Naive thymus-derived CD8-positive, alpha-beta T cell (primary cell): ENCODE data around the gene LRRC14B. TPM values are rescaled to one million over a fixed set of nuclear protein-coding genes. Genes with fewer than 3 reads are reported as not detected.

ENCODE experiments used
- ATAC-seq, 2 donors: fragments of 150-1000 bp; cut with Tn5 transposase in 1 of 2; sonication (Bioruptor Pico), chemical (Tn5 transposase) in 1 of 2; 1 replicate in 1 of 2; 2 replicates in 1 of 2; pipeline ENCODE4 v1.10.0; 2021; ENCODE audit warnings: mild to moderate bottlenecking in 2 of 2, moderate library complexity in 2 of 2
- POLR2A ChIA-PET: fragments of 350-600 bp; sonication (Branson Sonifier 250); formaldehyde crosslinking; loops from one replicate; lab custom pipeline; 2021; ENCODE audit warnings: antibody characterized with exemption; lab: Charles Lee
- DNase-seq, 10 donors: peaks; one replicate each; pipeline versions ENCODE4 v3.0.0 to v3.0.0-alpha.2; 2020 to 2022
- H3K27ac Mint-ChIP-seq, 10 donors: one replicate each; pipeline ENCODE4 v1.8.0; 2020 to 2022; ENCODE audit warnings: mild to moderate bottlenecking in 10 of 10, mixed read lengths in 10 of 10, moderate library complexity in 4 of 10, inconsistent platforms in 1 of 10
- H3K27me3 Mint-ChIP-seq, 5 donors: one replicate each; pipeline ENCODE4 v1.8.0; 2021 to 2022; ENCODE audit warnings: mixed read lengths in 5 of 5
- H3K36me3 Mint-ChIP-seq, 3 donors: one replicate each; pipeline ENCODE4 v1.8.0; 2020 to 2022; ENCODE audit warnings: mixed read lengths in 3 of 3, mild to moderate bottlenecking in 2 of 3, inconsistent platforms in 1 of 3
- H3K4me1 Mint-ChIP-seq, 4 donors: one replicate each; pipeline ENCODE4 v1.8.0; 2021 to 2022; ENCODE audit warnings: mixed read lengths in 4 of 4
- H3K4me3 Mint-ChIP-seq, 10 donors: one replicate each; pipeline ENCODE4 v1.8.0; 2020 to 2022; ENCODE audit warnings: mild to moderate bottlenecking in 10 of 10, mixed read lengths in 10 of 10, moderate library complexity in 6 of 10, inconsistent platforms in 1 of 10
- H3K9me3 Mint-ChIP-seq, 9 donors: one replicate each; pipeline ENCODE4 v1.8.0; 2020 to 2022; ENCODE audit warnings: mixed read lengths in 9 of 9, mild to moderate bottlenecking in 3 of 9, inconsistent platforms in 1 of 9, moderate library complexity in 1 of 9
- polyA plus RNA-seq, 3 donors: library from polyadenylated mRNA; unstranded; fragments of 300-500 nt; fragmentation: Illumina TruSeq; gene quantifications; one replicate each; pipeline ENCODE4 v1.2.3, GENCODE V29; 2021
- total RNA-seq, 8 experiments: library from RNA in 2 of 8; stranded (reverse) in 2 of 8; gene quantifications; one replicate each; pipeline ENCODE4 v1.2.3 and lab custom pipeline; 2021 to 2026

LRRC14B gene
- total and polyA plus RNA-seq, 5 experiments from 2014 or later, result 0.13 to 0.31 TPM; not detected in 3

GRCh38 chr5:184471-184870, 6.8 kb upstream of the LRRC14B start:
- POLR2A ChIA-PET, result no interaction called here
- Mint-ChIP-seq H3K27ac (no peak overlapping the region), H3K9me3 (no peaks in the 10 kb centered on the region), H3K4me1 (peaks cover 3 to 9% (median 8%) of the 10 kb centered on the region in 4 donors), H3K4me3 (no peak overlapping the region), H3K27me3 (peaks cover 0 to 10% (median 3%) of the 10 kb centered on the region in 5 donors), H3K36me3 (no peaks in the 10 kb centered on the region)
- ATAC-seq (no peak), DNase-seq (no peak)

- H3K4me1 Mint-ChIP-seq, result peaks cover 3 to 12% (median 9%) of the 10 kb centered on the region in 4 donors
- no peaks in the 10 kb centered on the region for H3K9me3 Mint-ChIP-seq
- H3K4me3 Mint-ChIP-seq, result no peak overlapping the region
- POLR2A ChIA-PET, result no interaction called here
- H3K27ac Mint-ChIP-seq, result no peak overlapping the region
- ATAC-seq (no peak), DNase-seq (no peak)
- no peaks in the 10 kb centered on the region for H3K36me3 Mint-ChIP-seq
- peaks cover 3 to 10% (median 4%) of the 10 kb centered on the region in 5 donors for H3K27me3 Mint-ChIP-seq
Observed at GRCh38 chr5:185095-186070, 5.9 kb upstream of the LRRC14B start.

- Mint-ChIP-seq H3K27me3 (peaks cover 0 to 5% (median 4%) of the 10 kb centered on the region in 5 donors), H3K9me3 (no peaks in the 10 kb centered on the region), H3K4me3 (no peak overlapping the region), H3K27ac (no peak overlapping the region), H3K4me1 (peaks cover 3 to 14% (median 9%) of the 10 kb centered on the region in 4 donors), H3K36me3 (no peaks in the 10 kb centered on the region)
- no peak for DNase-seq
- POLR2A ChIA-PET, result no interaction called here
- no peak for ATAC-seq
Observed at GRCh38 chr5:186091-187041, 4.9 kb upstream of the LRRC14B start.

- POLR2A ChIA-PET, result interaction anchor here (2.2 kb wide), 1 partner anchor 32 kb away, joined by 32 read pairs; the partner anchor contains the start of genes CCDC127 and SDHA
- H3K4me1 Mint-ChIP-seq, result peaks cover 3 to 14% (median 9%) of the 10 kb centered on the region in 4 donors
- peak overlapping the region in 1 of 10 donors; percentile 10 for H3K4me3 Mint-ChIP-seq
- peaks cover 0 to 5% (median 4%) of the 10 kb centered on the region in 5 donors for H3K27me3 Mint-ChIP-seq
- ATAC-seq (no peak), DNase-seq (no peak)
- no peaks in the 10 kb centered on the region for H3K9me3 Mint-ChIP-seq
- no peak overlapping the region for H3K27ac Mint-ChIP-seq
- no peaks in the 10 kb centered on the region for H3K36me3 Mint-ChIP-seq
Observed at GRCh38 chr5:187042-187431, 4.3 kb upstream of the LRRC14B start.

DNA sequence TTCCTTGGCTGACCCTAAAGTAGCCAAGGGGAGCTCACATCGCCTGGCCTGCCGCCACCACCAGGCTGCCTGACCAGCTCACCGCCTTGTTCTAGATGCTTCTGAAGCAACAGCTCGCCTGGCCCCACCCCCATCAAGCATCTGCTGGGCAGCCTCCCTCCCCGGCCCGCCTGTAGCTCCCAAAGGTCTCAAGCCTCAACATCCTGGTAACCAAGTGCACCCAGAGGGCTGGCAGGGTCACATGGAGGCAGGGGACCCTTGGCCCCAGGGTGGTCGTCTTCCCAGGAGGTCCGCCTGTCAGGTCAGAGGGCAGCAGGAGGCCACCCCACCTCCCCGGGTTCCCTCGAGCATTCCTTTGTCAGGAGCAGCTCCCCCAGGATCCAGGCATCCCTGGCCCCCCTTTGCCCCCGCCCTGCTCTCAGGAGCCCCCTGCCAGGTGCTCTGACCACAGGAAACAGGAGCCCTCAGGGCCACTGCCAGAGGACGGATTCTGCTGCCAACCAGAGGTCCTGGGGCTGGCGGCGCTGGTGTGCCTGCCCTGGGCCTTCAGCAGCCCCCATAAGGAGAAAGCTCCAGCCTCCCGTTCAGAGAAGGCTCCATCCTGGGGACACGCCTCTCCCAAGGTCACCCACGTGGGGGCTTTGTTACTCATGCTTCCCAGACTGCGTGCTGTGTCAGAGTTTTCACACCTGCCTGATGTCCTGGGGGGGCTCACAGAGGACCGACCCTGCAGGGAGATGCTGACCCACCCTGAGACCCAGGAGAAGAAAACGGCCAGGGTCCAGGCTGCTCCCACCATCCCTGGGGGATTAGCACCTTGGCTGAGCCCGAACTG, 3.5 kb upstream of the LRRC14B start:
- H3K4me1 Mint-ChIP-seq, result peaks cover 3 to 16% (median 10%) of the 10 kb centered on the region in 4 donors
- peaks cover 0 to 6% (median 4%) of the 10 kb centered on the region in 5 donors for H3K27me3 Mint-ChIP-seq
- ATAC-seq, result no peak
- no peaks in the 10 kb centered on the region for H3K36me3 Mint-ChIP-seq
- peak overlapping the region in 3 of 10 donors; percentile 3 to 69 (median 24) for H3K27ac Mint-ChIP-seq
- H3K4me3 Mint-ChIP-seq, result peak overlapping the region in 5 of 10 donors; percentile 19 to 80 (median 66)
- POLR2A ChIA-PET, result interaction anchor here (0.6 to 2.2 kb wide), 4 partner anchors 11 to 284 kb away, joined by 3 to 32 read pairs (median 4); partner anchors contain the start of genes CCDC127, PDCD6 and SDHA
- no peak for DNase-seq
- H3K9me3 Mint-ChIP-seq, result no peaks in the 10 kb centered on the region

- Mint-ChIP-seq H3K9me3 (no peaks in the 10 kb centered on the region), H3K27ac (peak overlapping the region in 5 of 10 donors; percentile 3 to 69 (median 67)), H3K4me1 (peaks cover 3 to 16% (median 10%) of the 10 kb centered on the region in 4 donors), H3K4me3 (peak overlapping the region; percentile 19 to 80 (median 52)), H3K27me3 (peaks cover 0 to 6% (median 4%) of the 10 kb centered on the region in 5 donors), H3K36me3 (no peaks in the 10 kb centered on the region)
- POLR2A ChIA-PET, result interaction anchor here (0.6 to 2.2 kb wide), 4 partner anchors 10 to 284 kb away, joined by 3 to 32 read pairs (median 4); partner anchors contain the start of genes CCDC127, PDCD6 and SDHA
- peak; percentile 96 for ATAC-seq
- DNase-seq, result peak; percentile 78 to 92 (median 85)
Observed at GRCh38 chr5:188488-189481, 2.5 kb upstream of the LRRC14B start.

- Mint-ChIP-seq H3K27ac (no peak overlapping the region), H3K4me1 (peaks cover 3 to 16% (median 10%) of the 10 kb centered on the region in 4 donors), H3K36me3 (no peaks in the 10 kb centered on the region), H3K4me3 (no peak overlapping the region), H3K9me3 (no peaks in the 10 kb centered on the region), H3K27me3 (peaks cover 0 to 6% (median 4%) of the 10 kb centered on the region in 5 donors)
- DNase-seq (no peak), ATAC-seq (no peak)
- POLR2A ChIA-PET, result no interaction called here
Observed at GRCh38 chr5:189486-189885, 1.8 kb upstream of the LRRC14B start.

- H3K27ac Mint-ChIP-seq, result peak overlapping the region in 3 of 10 donors; percentile 27 to 45 (median 42)
- no peak for ATAC-seq
- peak overlapping the region in 1 of 10 donors; percentile 5 for H3K4me3 Mint-ChIP-seq
- H3K27me3 Mint-ChIP-seq, result peaks cover 0 to 6% (median 4%) of the 10 kb centered on the region in 5 donors
- POLR2A ChIA-PET, result interaction anchor here (1.3 kb wide), 1 partner anchor 81 kb away, joined by 4 read pairs; the partner anchor contains the start of gene PDCD6
- H3K4me1 Mint-ChIP-seq, result peaks cover 3 to 16% (median 10%) of the 10 kb centered on the region in 4 donors
- no peak for DNase-seq
- no peaks in the 10 kb centered on the region for H3K9me3 Mint-ChIP-seq
- no peaks in the 10 kb centered on the region for H3K36me3 Mint-ChIP-seq
Observed at GRCh38 chr5:189976-190365, 1.3 kb upstream of the LRRC14B start.

- peaks cover 0 to 6% (median 4%) of the 10 kb centered on the region in 5 donors for H3K27me3 Mint-ChIP-seq
- H3K36me3 Mint-ChIP-seq, result no peaks in the 10 kb centered on the region
- H3K9me3 Mint-ChIP-seq, result no peaks in the 10 kb centered on the region
- no peak for ATAC-seq
- DNase-seq, result no peak
- H3K4me1 Mint-ChIP-seq, result peaks cover 6 to 16% (median 10%) of the 10 kb centered on the region in 4 donors
- H3K4me3 Mint-ChIP-seq, result peak overlapping the region in 3 of 10 donors; percentile 5 to 52 (median 14)
- POLR2A ChIA-PET, result interaction anchor here (1.1 to 1.3 kb wide), 2 partner anchors 10 to 81 kb away, joined by 3 to 4 read pairs; partner anchors contain the start of gene PDCD6
- peak overlapping the region in 3 of 10 donors; percentile 27 to 45 (median 42) for H3K27ac Mint-ChIP-seq
Observed at GRCh38 chr5:190366-191035, 794 bp upstream of the LRRC14B start.
